Activated CD8-positive, alpha-beta memory T cell treated with anti-CD3 and anti-CD28 coated beads, Interleukin-2, amount 50 U/mL, for 1 hour (primary cell): ENCODE data around the gene KDM5A.
"Not testable (repeated sequence)": the region's sequence is repeated elsewhere in the genome, so short reads cannot be mapped to it uniquely, and the experiment has no call there.

ENCODE experiments used
- DNase-seq: peaks from one replicate; pipeline ENCODE4 v3.0.0-alpha.2; 2020; ENCODE audit errors: extremely low read depth

Gene KDM5A

DNA sequence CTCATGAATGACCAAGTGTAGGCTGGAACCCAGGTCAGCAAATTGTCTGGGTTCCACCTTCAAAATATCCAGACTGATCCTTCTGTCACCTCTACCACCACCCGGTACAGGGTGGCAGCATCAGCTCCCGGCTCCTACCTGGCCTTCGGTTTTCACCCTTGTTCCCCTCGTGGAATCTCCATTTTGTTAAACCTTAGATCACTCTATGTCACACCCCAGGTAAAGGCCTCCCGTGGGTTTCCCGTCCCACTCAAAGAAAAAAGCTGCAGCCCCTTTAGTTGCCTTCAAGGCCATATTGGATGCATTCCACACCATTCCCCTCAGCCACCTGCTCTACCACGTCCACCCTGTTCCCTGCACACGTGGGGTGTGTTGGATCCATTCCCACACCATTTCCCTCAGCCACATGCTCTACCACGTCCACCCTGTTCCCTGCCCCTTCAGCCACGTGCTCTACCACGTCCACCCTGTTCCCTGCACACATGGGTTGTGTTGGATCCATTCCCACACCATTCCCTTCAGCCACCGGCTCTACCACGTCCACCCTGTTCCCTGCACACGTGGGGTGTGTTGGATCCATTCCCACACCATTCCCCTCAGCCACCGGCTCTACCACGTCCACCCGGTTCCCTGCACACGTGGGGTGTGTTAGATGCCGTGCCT, 150.3 kb downstream of the KDM5A start:
- DNase-seq = no peak

DNA sequence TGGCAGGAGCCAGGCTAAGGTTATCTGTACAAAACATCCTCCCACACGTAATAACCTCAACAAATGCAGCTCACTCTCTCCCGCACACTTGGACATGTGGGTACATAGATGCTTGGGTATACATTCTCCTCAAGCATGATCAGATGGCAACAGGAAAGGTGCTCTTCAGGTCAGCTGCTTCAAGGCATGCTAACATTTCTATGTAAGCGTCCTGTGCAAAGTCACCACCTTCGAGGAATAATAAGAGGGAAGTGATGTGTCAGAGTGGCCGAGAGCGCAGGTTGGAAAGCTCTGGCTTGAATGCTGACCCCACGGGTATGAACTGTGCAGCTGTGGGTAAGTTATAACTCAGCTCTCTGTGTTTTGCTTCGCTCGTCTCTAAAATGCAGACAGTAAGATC, 151.0 kb downstream of the KDM5A start:
- no peak for DNase-seq

DNA sequence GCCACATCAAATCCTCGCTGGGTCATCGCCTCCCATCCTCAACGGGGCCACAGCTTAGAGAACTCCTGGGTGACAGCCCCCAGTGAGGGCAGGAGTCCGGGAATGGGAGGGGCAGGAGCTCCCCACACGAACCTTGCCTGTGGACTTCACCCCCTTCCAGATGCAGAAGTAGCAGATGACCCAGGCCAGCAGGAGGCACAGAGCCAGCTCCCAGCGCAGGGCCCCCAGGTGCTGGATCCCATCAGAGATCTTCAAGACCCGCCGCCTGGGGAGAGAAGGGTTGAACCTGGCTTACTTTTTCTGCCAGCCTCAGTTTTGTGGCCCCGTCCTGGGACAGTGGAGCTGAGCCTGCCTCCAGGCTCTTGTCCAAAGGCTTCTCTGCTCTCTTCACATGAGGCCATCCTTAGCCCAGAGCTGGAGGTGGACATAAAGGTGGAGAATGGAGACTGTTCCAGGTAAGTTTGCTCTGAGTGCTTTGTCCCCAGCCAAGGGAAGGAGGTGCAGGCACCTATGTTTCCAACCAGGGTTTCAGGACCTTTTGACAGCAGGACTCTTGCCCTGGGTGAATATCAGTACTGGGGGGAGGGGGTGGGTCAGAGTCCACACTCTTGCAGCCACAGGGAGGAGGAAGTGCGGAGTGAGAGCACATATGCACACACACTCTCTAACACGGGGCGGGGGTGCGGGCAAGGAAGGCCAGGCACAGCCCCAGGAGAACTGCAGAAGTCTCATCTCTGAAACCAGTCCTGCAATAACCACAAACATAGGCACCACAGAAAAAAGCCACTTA, 151.9 kb downstream of the KDM5A start:
- no peak for DNase-seq

DNA sequence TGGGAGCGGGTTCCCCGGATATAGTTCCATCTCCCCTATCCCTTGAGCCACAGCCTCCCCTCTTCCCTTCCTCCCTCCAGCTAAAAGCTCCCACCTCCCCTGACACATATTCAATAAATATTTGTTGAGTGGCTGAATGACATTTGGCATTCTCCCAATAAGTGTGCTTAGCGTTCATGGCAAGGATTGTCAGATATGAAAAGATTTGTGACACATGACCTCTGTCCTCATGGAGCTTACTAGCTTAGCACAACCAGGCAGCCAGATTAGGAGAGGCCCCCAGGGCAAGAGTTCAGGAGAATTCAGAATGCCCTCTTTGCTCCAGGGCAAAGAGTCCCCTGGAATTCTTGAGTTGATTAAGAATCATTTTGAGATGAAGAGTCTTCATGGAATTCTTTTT, 152.7 kb downstream of the KDM5A start:
- DNase-seq = no peak

DNA sequence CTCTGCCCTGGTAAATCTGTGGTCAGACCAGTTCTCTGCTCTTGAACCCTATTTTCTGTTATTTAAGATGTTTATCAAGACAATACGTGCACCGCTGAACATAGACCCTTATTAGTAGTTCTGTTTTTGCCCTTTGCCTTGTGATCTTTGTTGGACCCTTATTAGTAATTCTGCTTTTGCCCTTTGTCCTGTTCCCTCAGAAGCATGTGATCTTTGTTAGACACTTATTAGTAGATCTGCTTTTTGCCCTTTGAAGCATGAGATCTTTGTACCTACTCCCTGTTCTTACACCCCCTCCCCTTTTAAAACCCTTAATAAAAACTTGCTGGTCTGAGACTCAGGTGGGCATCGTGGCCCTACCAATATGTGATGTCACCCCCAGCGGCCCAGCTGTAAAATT, 153.2 kb downstream of the KDM5A start:
- DNase-seq = not testable (repeated sequence)

DNA sequence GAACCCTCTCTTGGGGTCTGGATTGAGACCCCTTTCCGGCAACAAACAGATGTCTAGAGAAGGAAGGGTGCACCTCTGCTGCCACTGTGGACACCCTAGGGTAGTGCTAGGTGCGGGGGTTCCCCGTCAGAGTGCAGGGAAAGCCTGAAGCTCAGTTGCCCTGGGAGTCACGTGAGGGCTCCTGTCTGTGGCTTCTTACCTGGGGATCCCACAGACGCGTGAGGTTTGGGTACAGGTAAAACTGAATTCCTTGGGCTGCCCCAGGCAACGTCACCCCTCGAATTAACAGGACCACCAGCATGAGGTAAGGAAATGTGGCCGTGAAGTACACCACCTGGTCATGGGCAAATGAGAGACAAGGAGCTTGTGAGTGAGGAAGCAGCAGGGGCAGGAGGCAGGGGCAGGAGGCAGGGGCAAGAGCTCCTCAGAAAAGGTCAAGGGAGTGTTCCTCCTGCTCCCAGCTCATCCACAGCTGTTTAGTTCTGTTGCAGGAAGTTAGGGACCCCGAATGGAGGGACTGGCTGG, 154.2 kb downstream of the KDM5A start:
- DNase-seq = no peak

DNA sequence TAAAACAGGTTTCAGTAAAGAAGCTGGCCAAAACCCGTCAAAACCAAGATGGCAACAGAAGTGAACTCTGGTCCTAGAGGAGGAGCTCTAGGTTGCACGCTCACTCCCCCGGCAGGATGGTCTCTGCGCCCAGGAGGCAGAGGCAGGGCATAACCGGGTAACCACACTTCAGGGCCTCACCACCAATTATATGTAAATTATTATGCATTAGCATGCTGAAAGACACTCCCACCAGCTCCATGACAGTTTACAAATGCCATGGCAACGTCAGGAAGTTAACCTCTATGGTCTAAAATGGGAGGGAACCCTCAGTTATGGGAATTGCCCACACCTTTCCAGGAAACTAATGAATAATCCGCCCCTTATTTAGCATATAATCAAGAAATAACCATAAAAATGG, 155.1 kb downstream of the KDM5A start:
- DNase-seq = no peak

DNA sequence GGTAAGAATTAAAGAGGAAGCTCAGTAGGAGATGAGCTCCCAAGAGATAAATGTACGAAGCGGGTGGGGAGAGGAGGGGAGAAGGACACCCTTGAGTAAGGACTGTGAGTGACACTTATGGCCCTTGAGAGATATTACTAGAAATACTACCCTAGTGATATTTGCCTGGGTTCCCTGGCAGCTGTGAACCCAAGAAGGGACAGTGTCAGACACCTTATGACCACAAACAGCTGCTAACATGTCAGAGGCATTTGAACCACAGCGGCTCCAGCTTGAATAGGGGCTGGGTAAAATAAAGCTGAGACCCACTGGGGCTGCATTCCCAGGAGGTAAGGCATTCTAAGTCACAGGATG, 155.5 kb downstream of the KDM5A start:
- no peak for DNase-seq

DNA sequence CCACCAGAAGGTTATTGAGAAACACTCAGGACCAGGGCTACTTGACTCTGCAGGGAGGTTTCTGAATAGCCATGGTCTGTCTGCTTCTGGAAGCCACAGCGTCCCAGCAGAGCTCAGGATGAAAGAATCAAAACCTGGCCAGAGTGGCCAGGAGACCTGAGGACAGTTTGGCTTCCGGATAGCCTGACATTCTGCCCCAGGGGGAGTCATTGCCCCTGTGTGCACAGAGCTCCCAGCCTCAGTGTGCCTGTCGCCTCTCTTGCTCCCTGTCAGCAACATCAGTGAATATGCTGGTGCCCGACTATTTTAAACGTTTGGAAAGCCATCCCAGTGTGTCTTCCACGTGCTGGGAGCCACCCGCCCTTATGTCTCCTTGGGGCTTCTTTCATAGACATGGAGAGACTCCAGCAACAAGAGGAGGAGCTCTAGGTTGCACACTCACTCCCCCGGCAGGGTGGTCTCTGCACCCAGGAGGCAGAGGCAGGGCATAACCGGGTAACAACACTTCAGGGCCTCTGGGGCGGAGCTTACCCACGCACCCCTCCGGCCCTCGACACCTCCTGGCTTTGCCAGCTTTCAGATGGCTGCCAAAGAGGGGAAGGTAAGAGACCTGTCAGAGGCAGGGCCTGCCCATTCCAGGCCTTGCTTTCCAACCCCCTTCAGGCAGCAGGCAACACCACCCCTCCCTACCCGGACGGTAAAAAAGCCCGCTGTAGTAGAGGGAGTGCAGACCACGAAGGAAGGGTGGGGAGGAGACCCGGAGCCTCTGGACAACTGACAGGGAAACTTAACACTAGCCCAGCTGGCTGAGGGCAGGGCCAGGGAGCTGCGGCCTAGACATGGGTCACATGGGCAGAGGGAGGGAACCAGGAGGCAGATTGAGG, 156.1 kb downstream of the KDM5A start:
- no peak for DNase-seq

DNA sequence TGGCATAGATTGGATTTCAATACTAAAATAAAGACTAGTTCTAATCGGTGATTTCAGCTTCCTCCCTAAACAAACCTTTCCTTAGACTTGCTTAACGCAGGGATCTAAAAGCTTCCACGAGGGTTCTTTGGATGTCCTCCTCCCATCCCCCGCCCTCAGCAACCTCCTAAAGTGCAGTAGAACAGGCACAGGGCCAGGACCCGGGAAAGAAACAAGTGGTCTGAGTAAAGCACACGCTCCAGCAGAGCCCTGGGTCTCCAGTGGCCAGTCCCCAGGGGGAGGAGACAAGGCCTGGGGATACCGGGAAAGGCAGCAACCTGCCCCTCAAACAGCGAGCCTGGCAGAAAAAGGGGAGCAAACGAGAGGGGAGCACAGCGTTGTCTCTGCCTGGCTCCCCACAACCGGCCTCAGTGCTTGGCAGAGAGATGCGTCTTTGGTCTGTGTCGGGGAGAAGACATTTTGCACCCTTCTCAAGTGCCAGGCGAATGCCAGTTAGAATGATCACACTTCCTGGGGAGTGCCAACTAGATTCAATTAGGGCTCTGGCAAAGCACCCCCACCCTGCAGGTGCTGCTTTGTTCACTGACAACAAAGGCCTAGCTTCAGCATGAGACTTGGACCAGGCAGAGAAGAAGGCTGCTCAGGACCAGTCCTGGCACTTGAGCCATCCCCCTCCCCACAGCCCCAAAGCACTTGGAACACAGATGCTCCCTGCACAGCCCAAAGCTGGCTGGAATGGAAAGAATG, 158.0 kb downstream of the KDM5A start:
- no peak for DNase-seq
